Measurements from ENCODE around the gene FAM219A. TPM values are rescaled to one million over a fixed set of nuclear protein-coding genes. Genes with fewer than 3 reads are reported as not detected.

The FAM219A gene
- polyA plus RNA-seq, 3 donors: 0.61 to 15.3 (median 1.2) TPM

DNA sequence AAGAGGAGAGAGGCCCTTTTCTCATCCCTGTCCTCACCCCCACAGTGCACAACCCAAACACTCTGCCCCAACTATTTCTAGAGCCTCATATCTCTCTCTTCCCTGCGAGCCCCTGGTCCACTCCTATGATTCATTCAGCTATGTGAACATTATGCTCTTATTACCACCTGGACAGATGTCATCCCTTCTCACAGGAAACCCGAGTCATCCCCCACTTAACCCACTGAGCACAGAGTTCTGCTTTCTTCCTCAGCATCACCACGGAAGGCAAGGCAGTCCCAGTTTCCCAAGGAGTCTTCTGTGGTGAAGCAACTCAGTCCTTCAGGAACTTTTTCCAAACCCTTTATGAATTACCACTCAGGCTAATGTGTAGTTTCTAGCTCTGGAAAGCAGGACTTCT lies 1.6 kb upstream of the FAM219A start:
- Histone ChIP-seq H3K4me1 (ENCODE audit: control insufficient read depth in 1 of 2, insufficient read depth in 2 of 2, low read length in 2 of 2) (peaks cover 28 to 29% of the 10 kb centered on the region in 2 donors), H3K9me3 (replicated peaks in 1 of 2; ENCODE audit: control insufficient read depth in 1 of 2, insufficient read depth in 1 of 2, low read length in 2 of 2) (no peaks in the 10 kb centered on the region), H3K79me2 (ENCODE audit: insufficient read depth, low read length) (peaks cover 15% of the 10 kb centered on the region), H3K9ac (ENCODE audit: insufficient read depth, low read length, poor library complexity, severe bottlenecking) (no peak overlapping the region), H3K36me3 (replicated peaks in 1 of 2; ENCODE audit: control insufficient read depth in 1 of 2, insufficient read depth in 2 of 2, low read length in 2 of 2) (no peaks in the 10 kb centered on the region), H3K4me2 (replicated peaks; ENCODE audit: extremely low read depth, low read length, poor library complexity, severe bottlenecking) (no peak overlapping the region), H3K27ac (ENCODE audit: low read depth in 1 of 2, low read length in 2 of 2) (no peak overlapping the region), H2AFZ (ENCODE audit: insufficient read depth, low read depth, low read length, poor library complexity, severe bottlenecking) (no peak overlapping the region), H3K27me3 (ENCODE audit: control insufficient read depth in 2 of 2, insufficient read depth in 2 of 2, low read length in 2 of 2) (peaks cover 2 to 19% of the 10 kb centered on the region in 2 donors), H4K20me1 (ENCODE audit: insufficient read depth, low read length) (peaks cover 18% of the 10 kb centered on the region), H3K4me3 (replicated peaks in 1 of 3; ENCODE audit: low read depth in 2 of 3, low read length in 3 of 3) (no peak overlapping the region)
- peaks cover 23 to 32% (median 27%) of the 10 kb centered on the region in 3 donors for H3K27me3 Mint-ChIP-seq (ENCODE audit: low read depth in 3 of 3)
- H3K9me3 Mint-ChIP-seq: peaks cover 0 to 4% (median 2%) of the 10 kb centered on the region in 7 donors
- WGBS (ENCODE audit: insufficient coverage): 25% methylated on average over 2 of the region's 3 CpGs
- H3K4me3 Mint-ChIP-seq: no peak overlapping the region
- peak overlapping the region in 1 of 7 donors; percentile 27 for H3K27ac Mint-ChIP-seq
- H3K36me3 Mint-ChIP-seq: no peaks in the 10 kb centered on the region
- intact Hi-C loops (cut with micrococcal nuclease): loop anchor here (5.0 to 10.0 kb wide), 5 partner anchors 62 to 155 kb away; partner anchors contain the start of genes RPP25L (in 2 of the 2), ENHO (in 1 of the 2) and MYORG (in 1 of the 2)
- DNase-seq: peak in 1 of 3 donors; percentile 45
- H3K4me1 Mint-ChIP-seq: peaks cover 34% of the 10 kb centered on the region
- TF ChIP-seq, protein P1, sequence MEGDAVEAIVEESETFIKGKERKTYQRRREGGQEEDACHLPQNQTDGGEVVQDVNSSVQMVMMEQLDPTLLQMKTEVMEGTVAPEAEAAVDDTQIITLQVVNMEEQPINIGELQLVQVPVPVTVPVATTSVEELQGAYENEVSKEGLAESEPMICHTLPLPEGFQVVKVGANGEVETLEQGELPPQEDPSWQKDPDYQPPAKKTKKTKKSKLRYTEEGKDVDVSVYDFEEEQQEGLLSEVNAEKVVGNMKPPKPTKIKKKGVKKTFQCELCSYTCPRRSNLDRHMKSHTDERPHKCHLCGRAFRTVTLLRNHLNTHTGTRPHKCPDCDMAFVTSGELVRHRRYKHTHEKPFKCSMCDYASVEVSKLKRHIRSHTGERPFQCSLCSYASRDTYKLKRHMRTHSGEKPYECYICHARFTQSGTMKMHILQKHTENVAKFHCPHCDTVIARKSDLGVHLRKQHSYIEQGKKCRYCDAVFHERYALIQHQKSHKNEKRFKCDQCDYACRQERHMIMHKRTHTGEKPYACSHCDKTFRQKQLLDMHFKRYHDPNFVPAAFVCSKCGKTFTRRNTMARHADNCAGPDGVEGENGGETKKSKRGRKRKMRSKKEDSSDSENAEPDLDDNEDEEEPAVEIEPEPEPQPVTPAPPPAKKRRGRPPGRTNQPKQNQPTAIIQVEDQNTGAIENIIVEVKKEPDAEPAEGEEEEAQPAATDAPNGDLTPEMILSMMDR (IDR thresholded peaks at IDR 0.05): no peak

DNA sequence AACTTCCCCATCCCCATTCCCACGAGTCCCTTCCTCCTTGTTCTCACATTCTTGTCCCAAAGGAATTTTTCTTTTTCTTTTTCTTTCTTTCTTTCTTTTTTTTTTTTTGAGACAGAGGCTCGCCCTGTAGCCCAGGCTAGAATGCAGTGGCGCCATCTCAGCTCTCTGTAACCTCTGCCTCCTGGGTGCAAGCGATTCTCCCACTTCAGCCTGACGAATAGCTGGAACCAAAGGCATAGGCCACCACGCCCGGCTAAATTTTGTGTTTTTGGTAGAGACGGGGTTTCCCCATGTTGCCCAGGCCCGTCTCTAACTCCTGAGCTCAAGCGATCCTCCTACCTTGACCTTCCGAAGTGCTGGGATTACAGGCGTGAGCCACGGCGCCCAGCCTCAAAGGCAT lies 986 bp upstream of the FAM219A start:
- H3K4me2 ChIP-seq (replicated peaks; ENCODE audit: extremely low read depth, low read length, poor library complexity, severe bottlenecking): peak overlapping the region; percentile 99
- no peak overlapping the region for H2AFZ ChIP-seq (ENCODE audit: insufficient read depth, low read depth, low read length, poor library complexity, severe bottlenecking)
- DNase-seq: no peak
- WGBS (ENCODE audit: insufficient coverage): 94% methylated on average over 14 of the region's 14 CpGs
- TF ChIP-seq, protein P1 (IDR thresholded peaks at IDR 0.05): no peak
- H3K4me3 ChIP-seq (replicated peaks in 1 of 3; ENCODE audit: low read depth in 2 of 3, low read length in 3 of 3): no peak overlapping the region
- peaks cover 28 to 29% of the 10 kb centered on the region in 2 donors for H3K4me1 ChIP-seq (ENCODE audit: control insufficient read depth in 1 of 2, insufficient read depth in 2 of 2, low read length in 2 of 2)
- H3K79me2 ChIP-seq (ENCODE audit: insufficient read depth, low read length): peaks cover 15% of the 10 kb centered on the region
- H3K27ac Mint-ChIP-seq: peak overlapping the region in 1 of 7 donors; percentile 73
- H3K9me3 Mint-ChIP-seq: peaks cover 0 to 4% (median 2%) of the 10 kb centered on the region in 7 donors
- H3K27me3 ChIP-seq (ENCODE audit: control insufficient read depth in 2 of 2, insufficient read depth in 2 of 2, low read length in 2 of 2): peaks cover 2 to 15% of the 10 kb centered on the region in 2 donors
- peaks cover 23 to 32% (median 27%) of the 10 kb centered on the region in 3 donors for H3K27me3 Mint-ChIP-seq (ENCODE audit: low read depth in 3 of 3)
- H4K20me1 ChIP-seq (ENCODE audit: insufficient read depth, low read length): peaks cover 23% of the 10 kb centered on the region
- H3K4me1 Mint-ChIP-seq: peaks cover 34% of the 10 kb centered on the region
- H3K36me3 ChIP-seq (replicated peaks in 1 of 2; ENCODE audit: control insufficient read depth in 1 of 2, insufficient read depth in 2 of 2, low read length in 2 of 2): no peaks in the 10 kb centered on the region
- H3K9me3 ChIP-seq (replicated peaks in 1 of 2; ENCODE audit: control insufficient read depth in 1 of 2, insufficient read depth in 1 of 2, low read length in 2 of 2): no peaks in the 10 kb centered on the region
- H3K27ac ChIP-seq (ENCODE audit: low read depth in 1 of 2, low read length in 2 of 2): no peak overlapping the region
- peak overlapping the region; percentile 39 to 83 for H3K4me3 Mint-ChIP-seq
- H3K36me3 Mint-ChIP-seq: no peaks in the 10 kb centered on the region
- H3K9ac ChIP-seq (ENCODE audit: insufficient read depth, low read length, poor library complexity, severe bottlenecking): no peak overlapping the region
- intact Hi-C loops (cut with micrococcal nuclease): loop anchor here (5.0 to 10.0 kb wide), 5 partner anchors 63 to 155 kb away; partner anchors contain the start of genes RPP25L (in 2 of the 2), ENHO (in 1 of the 2) and MYORG (in 1 of the 2)

All from CD14-positive monocyte (primary cell).